Measurements from ENCODE around the gene TRAPPC3.
A peak's percentile ranks its signal among the peaks of the same experiment; 100 is the strongest.
"Not testable (repeated sequence)": the region's sequence is repeated elsewhere in the genome, so short reads cannot be mapped to it uniquely, and the experiment has no call there.

TRAPPC3 gene

DNA sequence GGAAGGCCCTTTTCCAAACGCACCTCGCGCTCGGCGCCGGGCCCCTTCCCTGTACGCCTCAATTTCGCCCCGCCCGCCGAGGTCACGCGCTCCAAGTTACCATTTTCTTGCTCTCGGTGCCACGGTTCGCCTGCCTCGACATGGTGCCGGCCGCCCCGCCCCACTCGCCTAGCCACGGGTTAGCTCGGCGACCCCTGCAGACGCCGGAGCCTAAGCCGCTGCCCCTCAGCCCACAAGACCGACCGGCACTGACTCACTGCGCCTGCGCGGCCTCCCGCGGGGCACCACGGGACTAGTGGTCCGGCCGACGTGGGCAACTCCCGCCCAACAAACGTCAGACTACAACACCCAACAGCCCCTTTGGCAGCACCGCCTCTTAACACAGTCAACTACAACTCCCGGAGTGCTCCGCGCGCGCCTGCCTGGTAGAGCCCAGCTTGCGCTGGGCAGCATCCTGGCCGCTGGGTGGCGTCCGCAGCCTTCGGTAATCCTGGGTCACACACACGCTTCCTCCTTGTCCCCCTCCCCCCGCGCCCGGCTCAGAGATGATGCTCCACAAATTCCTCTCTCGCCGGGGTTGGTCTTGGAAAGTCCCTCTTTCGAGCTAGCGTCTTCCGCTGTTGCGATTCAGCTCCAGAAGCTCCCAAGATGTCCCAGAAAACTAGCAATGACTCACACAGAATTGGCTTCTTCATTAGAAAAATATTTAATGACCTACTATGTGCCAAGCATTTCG is at the start of gene TRAPPC3:
Gene TRAPPC3 (minus strand): TSS at position 250 of the 736 bp plus-strand sequence. CDS start 108 bp downstream, at position 142.
- peak within 1 kb of the TSS; percentile 79 for H3K4me3 ChIP-seq (ENCODE audit: low read depth, low read length)
- DNase-seq (ENCODE audit: low read depth): peak; percentile 98

DNA sequence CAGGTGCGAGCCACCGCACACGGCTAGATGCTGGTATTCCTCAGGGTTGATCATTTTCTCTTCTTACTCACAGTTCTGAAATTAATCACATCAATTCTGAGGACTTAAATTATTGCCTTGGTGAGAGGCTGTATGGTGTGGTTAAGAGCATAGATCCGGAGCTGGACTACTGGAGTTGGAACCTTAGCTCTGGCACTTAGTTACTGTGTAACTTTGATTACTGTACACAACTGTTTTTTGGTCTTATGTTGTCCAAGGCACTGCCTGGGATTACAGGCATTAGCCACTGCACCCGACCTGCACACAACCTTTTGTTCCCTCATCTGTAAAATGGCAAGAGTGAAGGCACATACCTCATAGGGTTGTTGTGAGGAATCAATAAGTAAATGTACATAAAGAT is 49.4 kb upstream of the TRAPPC3 start:
- DNase-seq (ENCODE audit: low read depth): no peak
- H3K4me3 ChIP-seq (ENCODE audit: low read depth, low read length): no peak overlapping the region

DNA sequence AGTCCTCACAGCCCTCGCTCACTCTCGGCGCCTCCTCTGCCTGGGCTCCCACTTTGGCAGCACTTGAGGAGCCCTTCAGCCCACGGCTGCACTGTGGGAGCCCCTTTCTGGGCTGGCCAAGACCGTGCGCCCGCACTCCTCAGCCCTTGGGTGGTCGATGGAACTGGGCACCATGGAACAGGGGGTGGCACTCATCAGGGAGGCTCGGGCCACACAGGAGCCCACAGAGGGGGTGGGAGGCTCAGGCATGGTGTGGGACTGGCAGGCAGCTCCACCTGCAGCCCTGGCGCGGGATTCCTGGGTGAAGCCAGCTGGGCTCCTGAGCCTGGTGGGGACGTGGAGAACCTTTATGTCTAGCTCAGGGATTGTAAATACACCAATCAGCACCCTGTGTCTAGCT is 47.5 kb upstream of the TRAPPC3 start:
- H3K4me3 ChIP-seq (ENCODE audit: low read depth, low read length); DNase-seq (ENCODE audit: low read depth): not testable (repeated sequence)

DNA sequence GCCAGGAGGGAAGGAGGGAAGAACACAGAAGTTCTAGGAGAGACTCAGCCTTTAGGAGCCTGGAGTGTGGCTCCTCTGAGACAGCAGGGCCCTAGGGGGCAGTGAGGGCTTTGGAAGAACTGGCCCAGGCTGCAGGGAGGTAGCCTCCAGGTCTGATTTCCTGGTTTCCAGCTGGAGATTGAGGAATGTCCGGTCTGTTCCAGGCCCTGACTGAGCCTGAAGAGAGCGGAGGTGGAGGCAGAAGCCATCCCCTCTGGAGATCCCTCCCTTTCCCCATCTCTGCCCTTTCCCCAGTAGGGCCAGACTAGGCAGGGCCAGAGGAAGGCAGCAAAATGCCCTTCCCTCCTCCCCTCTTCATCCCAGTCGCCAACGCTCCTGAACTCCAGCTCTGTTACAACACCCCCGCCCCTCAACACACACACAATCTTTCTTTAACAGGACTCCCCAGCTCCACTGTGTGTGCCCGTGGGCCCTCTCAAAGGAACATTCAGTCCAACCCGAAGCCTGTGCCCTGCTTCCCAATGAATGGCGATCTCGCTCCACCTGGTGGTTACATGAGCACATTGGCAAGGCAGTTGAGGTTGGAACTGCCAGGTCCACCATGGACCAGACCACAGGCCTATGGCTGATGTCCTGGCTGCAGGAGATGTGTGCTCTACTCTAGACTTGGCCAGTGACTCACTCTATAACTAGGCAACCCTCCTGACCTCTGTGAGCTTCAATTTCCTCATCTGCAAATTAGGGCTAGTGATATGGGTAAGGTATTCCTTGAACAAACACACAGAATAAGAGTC is 38.7 kb upstream of the TRAPPC3 start:
- no peak overlapping the region for H3K4me3 ChIP-seq (ENCODE audit: low read depth, low read length)
- DNase-seq (ENCODE audit: low read depth): peak; percentile 81

- no peak overlapping the region for H3K4me3 ChIP-seq (ENCODE audit: low read depth, low read length)
- no peak for DNase-seq (ENCODE audit: low read depth)
Observed at GRCh38 chr1:36183309-36183856, 34.1 kb upstream of the TRAPPC3 start.

GRCh38 chr1:36182734-36183133 is 33.4 kb upstream of the TRAPPC3 start:
- H3K4me3 ChIP-seq (ENCODE audit: low read depth, low read length): no peak overlapping the region
- DNase-seq (ENCODE audit: low read depth): no peak

DNA sequence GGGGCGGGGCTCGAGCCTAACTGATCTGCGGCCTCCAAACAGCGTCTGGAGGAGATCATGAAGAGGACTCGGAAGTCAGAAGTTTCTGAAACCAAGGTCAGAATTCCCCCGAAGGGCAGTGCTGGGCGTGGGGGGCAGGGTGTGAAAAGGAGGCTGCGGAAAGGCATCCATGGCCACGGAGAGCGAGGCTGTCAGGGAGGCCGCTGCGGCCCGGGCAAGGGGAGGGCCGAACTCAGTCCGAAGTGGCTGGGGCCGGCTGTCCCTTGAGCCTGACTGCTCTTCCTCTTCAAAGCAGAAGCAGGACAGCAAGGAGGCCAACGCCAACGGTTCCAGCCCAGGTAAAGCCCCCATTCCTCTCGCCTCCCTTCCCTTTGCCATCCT is 29.9 kb upstream of the TRAPPC3 start:
- DNase-seq (ENCODE audit: low read depth): no peak
- no peak overlapping the region for H3K4me3 ChIP-seq (ENCODE audit: low read depth, low read length)

DNA sequence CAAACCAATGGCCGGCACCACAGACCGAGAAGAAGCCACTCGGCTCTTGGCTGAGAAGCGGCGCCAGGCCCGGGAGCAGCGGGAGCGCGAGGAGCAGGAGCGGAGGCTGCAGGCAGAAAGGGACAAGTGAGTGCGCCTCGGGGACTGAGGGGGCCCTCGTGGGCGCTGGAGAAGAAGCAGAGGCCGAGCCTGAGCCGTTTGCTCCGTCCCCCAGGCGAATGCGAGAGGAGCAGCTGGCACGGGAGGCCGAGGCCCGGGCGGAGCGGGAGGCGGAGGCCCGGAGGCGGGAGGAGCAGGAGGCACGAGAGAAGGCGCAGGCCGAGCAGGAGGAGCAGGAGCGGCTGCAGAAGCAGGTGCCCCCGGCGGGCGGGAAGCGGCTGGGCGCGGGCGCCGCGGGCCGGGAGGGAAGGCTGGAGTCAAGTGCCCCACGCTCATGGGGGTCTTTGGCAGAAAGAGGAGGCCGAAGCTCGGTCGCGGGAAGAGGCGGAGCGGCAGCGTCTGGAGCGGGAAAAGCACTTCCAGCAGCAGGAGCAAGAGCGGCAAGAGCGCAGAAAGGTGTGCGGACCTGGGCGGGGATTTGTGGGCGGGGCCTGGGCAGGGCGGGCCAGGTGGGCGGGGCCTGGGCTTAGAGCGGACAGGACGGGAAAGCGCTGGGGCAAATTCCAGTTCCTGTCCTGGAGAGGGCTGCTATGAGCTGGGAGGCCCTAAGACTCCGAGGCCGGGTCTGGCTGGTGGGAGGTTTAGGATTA is 29.4 kb upstream of the TRAPPC3 start:
- DNase-seq (ENCODE audit: low read depth): no peak
- no peak overlapping the region for H3K4me3 ChIP-seq (ENCODE audit: low read depth, low read length)

- no peak for DNase-seq (ENCODE audit: low read depth)
Observed at GRCh38 chr1:36177589-36178431, 28.5 kb upstream of the TRAPPC3 start.

GRCh38 chr1:36176106-36176949 is 27.0 kb upstream of the TRAPPC3 start:
- H3K4me3 ChIP-seq (ENCODE audit: low read depth, low read length): no peak overlapping the region
- no peak for DNase-seq (ENCODE audit: low read depth)

More at GRCh38 chr1:36177589-36178431, 28.5 kb upstream of the TRAPPC3 start:
- no peak overlapping the region for H3K4me3 ChIP-seq (ENCODE audit: low read depth, low read length)

DNA sequence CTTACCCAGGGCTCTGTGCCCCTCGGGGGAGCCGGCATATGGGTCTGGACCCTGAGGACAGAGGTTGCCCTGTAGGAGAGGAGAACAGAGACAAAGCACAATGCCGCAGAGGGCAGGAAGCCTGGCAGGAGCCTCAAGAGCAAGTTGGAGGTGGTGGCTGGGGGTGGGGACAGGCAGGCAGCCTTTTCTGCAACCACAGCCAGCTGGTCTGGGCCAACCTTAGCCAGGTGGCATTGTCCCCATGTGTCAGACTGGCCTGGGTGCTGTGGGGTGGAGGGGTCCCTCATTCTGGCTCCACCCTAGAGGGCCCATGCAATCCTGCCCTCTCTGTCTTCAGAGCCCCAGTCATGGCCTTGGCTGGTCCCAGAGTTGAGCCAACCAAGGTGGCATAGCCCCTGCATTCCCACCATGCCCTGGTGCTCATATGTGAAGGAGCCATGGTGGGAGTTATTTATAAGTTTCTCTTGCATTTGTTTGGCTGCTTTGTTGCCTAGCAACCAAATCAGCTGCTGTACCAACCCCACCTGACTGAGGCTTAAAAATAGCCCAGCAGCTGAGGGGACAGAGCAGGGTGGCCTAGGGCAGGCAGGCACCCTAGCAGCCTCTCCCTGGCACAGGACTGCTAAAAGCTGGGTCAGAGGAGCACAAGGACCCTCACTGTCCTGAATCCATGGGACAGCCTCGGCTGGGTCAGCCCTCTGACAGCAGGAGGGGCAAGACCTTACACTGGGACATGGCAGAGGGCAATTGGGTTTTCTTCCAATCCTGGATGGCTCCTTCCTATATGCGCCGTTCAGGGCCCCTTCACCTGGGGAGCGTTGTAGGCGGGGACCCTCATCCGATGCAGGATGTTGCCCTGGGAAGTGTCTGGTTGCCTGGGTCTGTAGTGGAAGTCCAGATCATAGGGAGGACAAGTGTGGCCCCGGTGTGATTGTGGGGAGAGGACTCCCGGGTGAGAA is 26.1 kb upstream of the TRAPPC3 start:
- no peak for DNase-seq (ENCODE audit: low read depth)
- H3K4me3 ChIP-seq (ENCODE audit: low read depth, low read length): no peak overlapping the region

GRCh38 chr1:36174713-36175112 is 25.4 kb upstream of the TRAPPC3 start:
- DNase-seq (ENCODE audit: low read depth): no peak

DNA sequence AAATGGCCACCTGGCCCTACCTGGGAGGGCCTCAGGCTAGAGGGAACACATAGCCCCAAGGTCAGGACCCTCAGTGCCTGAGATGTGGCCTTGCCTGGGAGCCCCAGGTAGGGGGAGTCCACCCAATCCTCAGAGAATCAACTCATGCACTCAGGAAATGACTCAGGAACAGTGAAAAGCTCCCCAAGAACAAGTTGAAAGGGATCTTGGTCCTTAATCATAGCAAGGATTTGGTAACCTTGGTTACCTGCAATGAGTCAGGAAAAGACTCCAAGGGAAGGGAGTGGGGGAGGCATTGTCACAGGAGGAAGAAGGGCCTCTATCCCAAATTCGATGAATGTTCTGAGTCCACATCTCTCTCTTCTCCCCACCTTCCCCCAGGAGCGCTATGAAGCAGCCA is 23.7 kb upstream of the TRAPPC3 start:
- H3K4me3 ChIP-seq (ENCODE audit: low read depth, low read length): no peak overlapping the region
- peak; percentile 32 for DNase-seq (ENCODE audit: low read depth)

More at GRCh38 chr1:36174713-36175112, 25.4 kb upstream of the TRAPPC3 start:
- H3K4me3 ChIP-seq (ENCODE audit: low read depth, low read length): no peak overlapping the region

DNA sequence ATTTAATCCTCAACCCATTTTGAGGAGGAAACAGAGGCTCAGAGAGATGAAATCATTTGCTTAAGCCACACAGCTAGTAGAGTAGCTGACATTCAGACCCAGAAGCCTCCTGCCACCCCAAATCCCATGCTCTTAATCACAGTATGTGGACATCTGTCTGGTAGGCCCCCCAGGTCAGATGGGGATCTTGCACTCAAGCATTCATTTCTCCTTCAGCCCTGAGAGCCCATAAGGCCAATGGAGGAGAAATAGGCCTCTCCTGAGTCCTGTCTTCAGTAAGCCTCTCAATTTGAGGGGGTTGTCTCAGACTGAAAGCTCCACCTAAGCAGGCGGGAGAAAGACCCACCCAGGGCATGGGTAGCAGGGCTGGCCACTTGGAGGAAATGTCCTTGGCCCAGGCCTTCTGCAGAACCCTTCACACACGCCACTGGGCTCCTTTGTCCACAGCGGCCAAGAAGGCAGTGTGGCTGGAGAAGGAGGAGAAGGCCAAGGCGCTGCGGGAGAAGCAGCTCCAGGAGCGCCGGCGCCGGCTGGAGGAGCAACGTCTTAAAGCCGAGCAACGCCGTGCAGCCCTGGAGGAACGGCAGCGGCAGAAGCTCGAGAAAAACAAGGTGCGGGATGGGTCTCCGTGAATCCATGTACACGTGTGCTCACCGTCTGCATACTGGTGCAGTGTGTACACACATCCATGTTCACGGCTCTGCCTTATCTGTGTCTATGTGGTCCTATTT is 22.9 kb upstream of the TRAPPC3 start:
- no peak for DNase-seq (ENCODE audit: low read depth)
- H3K4me3 ChIP-seq (ENCODE audit: low read depth, low read length): no peak overlapping the region

- no peak overlapping the region for H3K4me3 ChIP-seq (ENCODE audit: low read depth, low read length)
- no peak for DNase-seq (ENCODE audit: low read depth)
Observed at GRCh38 chr1:36170643-36171412, 21.5 kb upstream of the TRAPPC3 start.

GRCh38 chr1:36168514-36168913 is 19.2 kb upstream of the TRAPPC3 start:
- DNase-seq (ENCODE audit: low read depth): no peak
- H3K4me3 ChIP-seq (ENCODE audit: low read depth, low read length): no peak overlapping the region
